Left kidney (tissue), 2 donors: ENCODE results near the gene HECW1. TPM values are rescaled to one million over a fixed set of nuclear protein-coding genes. Genes with fewer than 3 reads are reported as not detected.

Source experiments
- DNase-seq: peaks from one replicate; pipeline ENCODE4 v3.0.0-alpha.2; 2013
- polyA plus RNA-seq: library from polyadenylated mRNA; unstranded; fragments of 120-200 nt; gene quantifications from one replicate; pipeline ENCODE4 v1.2.1, GENCODE V29; 2013; ENCODE audit not compliant: insufficient read length

Gene HECW1
- polyA plus RNA-seq, 1 donor: 9.4 TPM

DNA sequence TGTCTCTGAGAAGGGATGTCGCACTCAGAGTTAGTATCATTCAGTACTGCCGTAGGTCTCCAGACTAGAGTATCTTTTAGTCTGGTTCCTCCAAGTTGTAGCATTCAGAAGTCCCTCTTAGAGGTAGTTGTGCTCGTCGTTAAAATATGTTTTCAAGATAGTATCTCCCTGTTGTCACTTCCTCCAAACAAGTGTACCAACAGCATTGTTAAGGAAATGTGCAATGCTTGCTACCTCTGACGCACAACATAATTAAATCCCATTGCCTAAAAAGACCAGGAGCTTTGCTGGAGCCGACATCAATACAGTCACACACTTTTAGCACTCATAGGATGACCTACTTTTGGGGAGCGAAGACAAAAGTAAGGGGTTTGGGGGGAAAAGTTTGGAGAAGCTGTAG, 390.5 kb downstream of the HECW1 start:
- no peak for DNase-seq

DNA sequence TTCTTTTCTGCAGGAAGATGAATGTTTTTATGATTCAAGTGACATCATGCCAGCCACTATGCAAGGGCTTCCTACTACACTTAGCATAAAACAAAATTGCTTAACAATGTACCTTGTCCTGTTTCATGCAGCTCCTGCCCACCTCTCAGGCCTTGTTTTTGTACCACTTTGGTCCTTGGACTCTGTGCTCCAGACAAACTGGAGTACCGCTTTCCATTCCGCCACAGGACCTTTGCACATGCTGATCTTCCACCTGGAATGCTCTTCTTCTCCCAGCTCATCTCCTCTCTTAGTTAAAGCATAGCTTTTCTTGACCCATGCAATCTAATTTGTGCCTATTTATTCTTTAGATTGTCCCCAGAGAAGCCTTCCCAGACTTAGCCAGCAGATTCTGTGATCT, 393.0 kb downstream of the HECW1 start:
- no peak for DNase-seq

DNA sequence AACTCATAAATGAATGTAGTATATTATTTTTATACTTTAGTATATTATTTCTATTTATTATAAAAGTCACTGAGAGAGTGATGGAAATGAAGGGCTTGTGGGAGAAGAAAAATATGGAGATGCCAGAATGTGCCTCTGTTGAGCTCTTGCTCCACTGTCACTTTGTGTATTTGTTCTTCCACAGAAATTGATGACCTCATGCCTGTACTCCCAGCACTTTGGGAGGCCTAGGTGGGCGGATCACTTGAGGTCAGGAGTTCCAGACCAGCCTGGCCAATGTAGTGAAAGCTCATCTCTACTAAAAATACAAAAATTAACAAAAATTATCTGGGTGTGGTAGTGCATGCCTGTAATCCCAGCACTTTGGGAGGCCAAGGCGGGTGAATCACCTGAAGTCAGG, 394.0 kb downstream of the HECW1 start:
- DNase-seq: no peak

DNA sequence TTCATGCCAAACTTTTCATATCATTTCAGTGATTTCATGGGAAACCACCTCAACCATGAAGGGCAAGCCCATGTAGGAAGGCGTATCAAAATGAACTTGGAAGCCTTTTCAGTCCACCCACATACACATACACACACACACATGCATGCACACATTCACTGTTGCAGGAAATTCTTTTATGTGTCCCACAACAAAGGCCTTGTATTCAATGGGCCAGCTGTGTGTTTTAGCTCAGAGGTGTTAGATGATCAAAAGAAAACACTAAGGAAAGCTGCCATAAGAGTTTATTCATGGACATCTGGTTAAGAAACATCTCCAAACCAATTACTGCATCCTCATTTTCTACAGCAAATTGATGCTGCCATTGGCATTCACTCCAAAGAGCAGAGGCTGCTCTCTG, 396.0 kb downstream of the HECW1 start:
- no peak for DNase-seq

DNA sequence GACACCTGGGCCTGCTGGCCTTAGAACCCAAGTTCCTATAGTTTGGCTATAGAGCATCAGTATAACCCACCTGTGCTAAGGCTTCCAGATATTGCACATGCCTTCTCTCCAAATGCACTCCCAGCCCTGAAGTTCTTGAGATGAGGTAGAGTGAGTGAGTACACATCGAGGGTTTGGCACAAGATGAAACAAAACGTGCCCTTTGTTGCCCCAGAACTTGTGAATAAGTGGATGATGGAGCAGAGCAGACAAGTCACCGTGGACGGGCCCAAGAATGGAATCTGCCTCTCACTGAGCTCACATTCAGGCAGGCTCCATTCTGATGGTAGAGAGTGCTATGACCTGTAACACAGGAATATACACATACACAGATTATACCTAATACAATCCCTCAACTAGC, 397.5 kb downstream of the HECW1 start:
- no peak for DNase-seq

DNA sequence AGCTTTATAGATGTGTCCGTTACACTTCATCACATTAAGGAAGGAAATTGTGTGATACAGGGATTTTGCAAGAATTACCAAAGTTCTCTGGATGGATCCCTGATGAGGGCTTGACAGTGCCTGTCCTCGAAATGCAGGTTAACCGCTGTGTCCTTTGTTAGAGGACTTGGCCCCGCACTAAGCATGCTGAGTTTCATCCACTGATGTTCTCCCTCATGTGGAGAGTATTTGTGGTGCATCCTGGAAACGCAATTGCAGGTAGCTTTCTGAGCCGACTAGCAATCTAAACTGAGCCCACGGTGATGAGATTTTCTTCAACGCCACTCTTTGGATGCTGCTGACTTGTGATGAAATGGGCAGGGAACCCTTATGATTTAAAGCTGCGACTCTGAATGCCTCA, 398.6 kb downstream of the HECW1 start:
- no peak for DNase-seq

GRCh38 chr7:43511769-43512515, 399.5 kb downstream of the HECW1 start:
- DNase-seq: no peak

DNA sequence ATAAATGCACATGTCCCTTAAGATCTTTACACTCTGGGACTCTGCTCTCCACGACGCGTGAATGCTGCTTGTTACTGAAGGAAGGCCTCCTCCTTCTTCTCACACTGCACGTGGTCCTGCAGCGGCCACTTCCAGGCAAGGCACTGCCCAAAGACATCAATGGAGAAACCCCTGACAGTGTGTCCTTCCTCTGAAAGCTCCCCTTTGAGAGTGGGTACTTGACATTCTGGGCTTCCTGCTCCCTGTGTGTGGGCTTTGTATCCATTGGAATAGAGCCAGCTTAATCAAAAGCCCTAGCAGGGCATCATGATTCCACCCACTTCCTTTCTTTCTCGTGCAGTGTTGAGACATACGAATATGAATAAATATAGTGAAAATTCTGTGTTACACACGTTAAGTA, 400.8 kb downstream of the HECW1 start:
- DNase-seq: no peak

- no peak for DNase-seq
Observed at GRCh38 chr7:43516581-43517342, 404.3 kb downstream of the HECW1 start.

- DNase-seq: no peak
Observed at GRCh38 chr7:43517464-43517863, 405.0 kb downstream of the HECW1 start.

- no peak for DNase-seq
Observed at GRCh38 chr7:43520201-43520600, 407.8 kb downstream of the HECW1 start.

GRCh38 chr7:43522406-43523156, 410.1 kb downstream of the HECW1 start:
- no peak for DNase-seq

- no peak for DNase-seq
Observed at GRCh38 chr7:43528576-43529354, 416.3 kb downstream of the HECW1 start.

DNA sequence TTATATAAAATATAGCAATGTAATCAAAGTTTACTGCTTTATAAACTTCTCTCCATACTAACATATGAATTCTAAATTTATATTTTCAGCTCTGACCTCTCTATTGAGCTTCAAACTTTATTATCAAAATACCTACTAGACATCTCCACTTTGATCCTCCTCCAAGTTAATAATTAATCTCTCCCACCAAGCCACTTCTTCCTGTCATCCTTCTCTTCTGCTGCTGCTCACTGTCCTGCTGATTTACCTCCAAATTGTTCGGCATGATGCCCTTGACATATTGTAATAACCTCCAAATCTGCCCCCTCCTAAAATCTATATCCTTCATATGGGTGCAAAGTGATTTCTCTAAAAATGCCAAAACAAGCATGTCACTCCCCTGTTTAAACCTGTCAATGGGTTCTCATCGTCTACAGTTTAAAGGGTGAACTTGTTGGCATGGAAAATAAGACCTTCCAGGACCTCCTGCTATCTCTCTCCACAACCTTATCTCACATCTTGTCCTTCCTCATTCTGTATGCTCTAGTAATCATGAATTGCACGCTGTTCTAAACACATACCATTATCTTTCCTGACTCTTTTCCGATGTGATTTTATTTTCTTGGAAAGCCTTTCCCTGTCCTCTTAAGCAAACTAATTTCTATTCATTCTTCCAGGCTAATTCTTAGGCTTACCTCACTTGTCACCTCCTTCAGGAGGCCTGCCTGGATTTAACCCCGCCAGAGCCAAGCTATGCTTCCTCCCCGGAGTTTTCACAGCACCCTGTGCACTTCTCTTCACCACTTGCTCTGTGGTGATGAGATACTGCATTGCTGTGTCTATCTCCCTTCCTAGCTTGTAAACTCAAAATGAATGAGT, 418.3 kb downstream of the HECW1 start:
- DNase-seq: no peak

GRCh38 chr7:43531700-43532099, 419.3 kb downstream of the HECW1 start:
- DNase-seq: no peak

DNA sequence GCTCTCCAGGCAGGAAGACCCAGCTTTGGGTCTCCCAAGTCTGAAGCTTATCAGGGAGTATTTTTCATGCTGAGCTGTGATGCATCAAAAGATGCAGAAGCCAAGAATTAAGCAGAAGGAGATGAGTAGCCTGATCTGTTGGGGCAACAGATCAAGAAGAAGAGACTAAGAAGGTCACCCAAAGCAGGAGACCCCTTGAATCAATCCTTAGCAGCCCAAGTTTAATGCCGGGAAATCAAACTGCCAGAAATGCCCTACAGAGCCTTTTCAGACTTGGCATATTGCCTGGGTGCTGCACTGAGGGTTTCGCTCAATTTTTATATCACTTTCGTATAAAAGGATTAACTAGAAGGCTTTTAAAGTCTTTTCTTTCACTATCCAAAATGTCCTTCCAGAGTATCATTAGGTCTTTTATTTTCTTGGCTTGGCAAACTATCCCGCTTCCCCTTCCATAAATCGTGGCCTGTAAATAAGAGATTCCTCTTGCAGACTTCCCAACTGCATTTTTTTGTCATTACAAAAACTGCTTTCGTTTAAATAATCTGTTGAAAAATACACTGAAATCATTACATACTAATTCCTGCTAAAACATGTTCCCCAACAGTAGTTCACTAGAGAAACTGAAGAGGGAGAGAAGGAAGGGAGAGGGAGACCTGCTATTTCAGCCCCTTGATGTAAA, 421.5 kb downstream of the HECW1 start:
- DNase-seq: peak; percentile 14

DNA sequence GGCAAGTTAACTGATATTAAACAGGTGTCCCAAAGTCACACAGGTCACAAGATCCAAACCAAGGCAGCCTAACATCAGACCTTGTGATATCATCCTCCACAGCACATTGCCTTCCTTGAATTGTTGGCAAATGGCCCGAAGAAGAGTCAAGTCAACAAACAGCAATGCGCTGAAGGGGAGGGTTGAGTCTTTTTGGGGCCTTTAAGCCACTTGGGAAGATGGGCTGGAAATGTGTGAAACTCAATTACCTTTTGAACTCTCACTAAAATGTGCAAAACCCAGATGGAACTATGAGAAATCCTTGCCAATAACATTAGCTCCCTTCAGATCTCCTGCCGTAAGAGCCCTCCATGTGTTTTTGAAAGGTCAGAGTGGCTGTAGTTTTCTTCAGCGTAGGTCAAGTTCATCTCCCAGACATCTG, 422.6 kb downstream of the HECW1 start:
- DNase-seq: no peak

DNA sequence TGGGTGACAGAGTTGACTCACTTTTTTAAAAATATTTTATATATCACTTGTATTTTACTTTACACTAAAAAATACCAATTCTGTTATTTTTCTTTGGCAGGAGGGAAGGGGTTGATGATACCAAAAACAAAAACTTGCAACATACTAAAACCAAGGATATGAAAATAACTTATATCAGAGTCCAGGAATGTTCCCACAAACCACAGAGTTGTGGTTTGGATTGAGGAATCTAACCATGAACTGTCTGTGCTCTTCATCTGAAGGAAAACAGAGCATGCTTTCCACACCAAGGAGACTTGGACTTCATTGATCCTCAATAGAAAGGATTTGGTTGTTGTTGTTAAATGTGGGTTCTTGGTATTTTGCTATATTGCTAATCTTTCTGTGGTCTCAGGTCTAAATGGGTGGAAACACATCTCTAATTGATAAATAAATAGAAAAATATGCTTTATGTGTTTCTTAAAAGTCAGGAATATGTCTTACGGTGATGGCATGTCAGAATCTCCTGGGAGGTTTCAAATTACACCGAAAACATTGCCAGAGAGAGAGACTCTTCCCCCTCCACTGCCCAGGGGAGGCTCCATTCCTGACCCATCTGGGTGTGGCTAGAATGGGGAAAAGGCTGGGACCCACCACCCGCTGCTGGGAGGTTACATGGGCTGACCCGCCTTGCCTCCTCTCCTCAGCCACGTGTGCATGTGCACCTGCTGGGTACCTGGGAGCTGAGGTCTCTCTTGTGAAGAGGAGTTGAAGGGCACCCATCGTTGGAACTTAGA, 423.6 kb downstream of the HECW1 start:
- DNase-seq: no peak

GRCh38 chr7:43536773-43537172, 424.3 kb downstream of the HECW1 start:
- DNase-seq: no peak
